Suppressor macrophage treated with lipopolysaccharide for 1 hour (primary cell): ENCODE results near the gene NPR3.

Experiments used
- DNase-seq, 3 donors: peaks; one replicate each; pipeline ENCODE4 v3.0.0-alpha.2; 2020 to 2022

Gene NPR3

GRCh38 chr5:32814141-32814540 is 103.0 kb downstream of the NPR3 start:
- no peak for DNase-seq

GRCh38 chr5:32814620-32815019 is 103.5 kb downstream of the NPR3 start:
- DNase-seq = no peak

- DNase-seq = no peak
These were observed 116.9 kb downstream of the NPR3 start for GRCh38 chr5:32827981-32828380.

GRCh38 chr5:32828492-32828891 is 117.4 kb downstream of the NPR3 start:
- no peak for DNase-seq

- no peak for DNase-seq
These were observed 120.5 kb downstream of the NPR3 start for GRCh38 chr5:32831624-32832023.

- DNase-seq = no peak
These were observed 122.0 kb downstream of the NPR3 start for GRCh38 chr5:32833127-32833526.

- no peak for DNase-seq
These were observed 122.5 kb downstream of the NPR3 start for GRCh38 chr5:32833663-32834062.

GRCh38 chr5:32834251-32834650 is 123.1 kb downstream of the NPR3 start:
- no peak for DNase-seq

GRCh38 chr5:32836176-32836575 is 125.1 kb downstream of the NPR3 start:
- peak in 1 of 3 donors; percentile 13 for DNase-seq

- DNase-seq = no peak
These were observed 126.1 kb downstream of the NPR3 start for GRCh38 chr5:32837211-32837610.

GRCh38 chr5:32839106-32839505 is 128.0 kb downstream of the NPR3 start:
- no peak for DNase-seq

GRCh38 chr5:32840606-32841005 is 129.5 kb downstream of the NPR3 start:
- DNase-seq = no peak
